ENCODE measurements around the gene ZIC4.

ZIC4 gene

DNA sequence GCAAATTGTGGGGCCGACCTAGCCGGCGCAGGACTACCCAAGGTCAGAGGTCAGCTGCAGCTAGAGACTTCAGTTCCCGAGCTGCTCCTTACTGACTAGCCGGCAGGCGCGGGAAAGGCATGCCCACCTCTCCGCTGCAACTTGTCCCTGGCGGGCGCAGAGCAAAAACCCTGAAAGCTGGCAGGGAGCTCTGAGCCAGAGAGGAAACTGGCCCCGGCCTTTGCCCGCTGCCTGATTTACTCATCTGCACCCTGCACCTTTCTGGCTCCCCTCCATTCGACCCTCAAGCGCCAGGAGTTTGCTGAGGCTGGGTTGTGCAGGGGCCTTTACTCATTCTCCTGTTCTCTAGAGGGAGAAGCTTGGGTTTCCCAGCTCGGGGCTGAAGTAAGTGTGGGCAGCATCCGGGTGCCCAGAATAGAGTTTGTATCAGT, 1.5 kb downstream of the ZIC4 start:
- DNase-seq = no peak

DNA sequence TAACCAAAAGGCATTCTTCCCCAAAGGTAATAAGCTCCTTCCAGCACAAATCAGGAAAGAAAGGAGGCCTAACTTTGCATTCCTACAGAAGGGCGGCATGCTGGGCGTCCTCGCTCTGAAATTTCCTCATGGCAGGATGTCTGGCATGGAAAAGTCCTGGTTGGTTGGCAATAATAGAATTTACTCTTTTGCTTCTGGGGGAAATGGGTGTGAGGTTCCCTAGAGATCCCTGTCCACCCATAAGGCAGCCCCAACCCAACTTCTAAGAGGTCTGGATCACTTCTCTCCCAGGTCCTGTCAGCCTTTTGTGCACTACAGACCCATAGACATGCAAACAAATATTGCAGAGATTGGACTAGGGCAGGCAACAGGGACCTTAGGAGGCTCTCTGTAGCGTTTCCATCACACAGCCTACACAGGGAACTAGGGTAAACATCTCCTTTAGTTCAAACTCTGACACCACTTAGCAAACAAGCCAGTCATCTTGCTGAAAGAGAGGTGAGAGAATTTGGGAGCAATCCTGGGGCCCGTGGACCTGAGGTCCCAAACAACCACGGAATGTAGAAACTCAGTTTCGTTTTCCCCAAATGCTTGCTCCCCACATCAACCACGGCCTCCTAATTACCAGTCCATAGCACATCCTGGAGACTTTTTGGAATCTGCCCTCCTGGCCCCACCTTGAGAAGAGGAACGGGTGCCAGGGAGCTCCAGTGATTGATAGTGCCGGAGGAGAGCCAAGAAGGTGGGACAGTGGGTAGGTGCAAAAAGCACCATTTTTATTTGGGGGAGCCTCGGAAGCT, 2.1 kb downstream of the ZIC4 start:
- no peak for DNase-seq

DNA sequence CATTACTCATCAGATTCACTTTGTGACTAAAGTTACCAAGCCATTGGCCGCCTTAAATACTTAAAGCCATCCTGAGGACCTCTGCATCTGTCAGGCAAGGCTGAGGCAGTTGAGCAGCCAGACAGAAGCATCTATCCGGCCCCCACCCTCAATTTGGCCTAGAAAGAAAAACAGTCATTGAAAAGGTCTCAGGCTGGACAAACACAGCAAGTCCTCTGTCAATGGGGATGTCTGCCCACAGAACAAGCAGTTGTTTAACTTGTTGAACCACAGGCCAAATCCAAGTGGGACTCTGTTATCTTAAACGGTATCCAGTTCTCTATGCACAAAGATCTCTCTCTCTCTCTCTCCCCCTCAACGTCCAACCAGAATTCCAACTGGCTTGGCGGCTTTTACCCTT, 2.8 kb downstream of the ZIC4 start:
- no peak for DNase-seq

- no peak for DNase-seq
Observed at GRCh38 chr3:147402159-147402558, 4.2 kb downstream of the ZIC4 start.

- no peak for DNase-seq
Observed at GRCh38 chr3:147401421-147401820, 4.9 kb downstream of the ZIC4 start.

DNA sequence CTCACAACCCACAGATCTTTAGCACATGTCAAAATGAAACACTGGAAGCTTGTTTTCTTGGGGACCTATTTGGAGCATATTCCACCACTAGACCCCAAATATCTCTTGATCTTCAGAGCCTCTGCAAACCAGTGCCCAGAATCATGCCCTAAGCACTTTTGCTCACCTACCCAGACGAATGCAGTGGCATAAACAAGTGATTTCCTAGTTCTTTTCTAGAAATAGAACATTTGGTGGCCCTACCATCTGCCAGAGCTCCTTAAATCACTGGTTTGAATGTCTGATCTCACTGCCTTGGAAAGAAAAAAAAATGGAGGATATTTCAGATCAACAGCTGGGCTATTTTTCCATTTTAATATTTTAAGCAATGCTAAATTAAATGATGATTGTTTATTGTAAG, 5.3 kb downstream of the ZIC4 start:
- DNase-seq = no peak

GRCh38 chr3:147400111-147400510, 6.2 kb downstream of the ZIC4 start:
- DNase-seq = no peak

- DNase-seq = no peak
Observed at GRCh38 chr3:147398813-147399534, 7.4 kb downstream of the ZIC4 start.

- DNase-seq = no peak
Observed at GRCh38 chr3:147397875-147398812, 8.2 kb downstream of the ZIC4 start.

DNA sequence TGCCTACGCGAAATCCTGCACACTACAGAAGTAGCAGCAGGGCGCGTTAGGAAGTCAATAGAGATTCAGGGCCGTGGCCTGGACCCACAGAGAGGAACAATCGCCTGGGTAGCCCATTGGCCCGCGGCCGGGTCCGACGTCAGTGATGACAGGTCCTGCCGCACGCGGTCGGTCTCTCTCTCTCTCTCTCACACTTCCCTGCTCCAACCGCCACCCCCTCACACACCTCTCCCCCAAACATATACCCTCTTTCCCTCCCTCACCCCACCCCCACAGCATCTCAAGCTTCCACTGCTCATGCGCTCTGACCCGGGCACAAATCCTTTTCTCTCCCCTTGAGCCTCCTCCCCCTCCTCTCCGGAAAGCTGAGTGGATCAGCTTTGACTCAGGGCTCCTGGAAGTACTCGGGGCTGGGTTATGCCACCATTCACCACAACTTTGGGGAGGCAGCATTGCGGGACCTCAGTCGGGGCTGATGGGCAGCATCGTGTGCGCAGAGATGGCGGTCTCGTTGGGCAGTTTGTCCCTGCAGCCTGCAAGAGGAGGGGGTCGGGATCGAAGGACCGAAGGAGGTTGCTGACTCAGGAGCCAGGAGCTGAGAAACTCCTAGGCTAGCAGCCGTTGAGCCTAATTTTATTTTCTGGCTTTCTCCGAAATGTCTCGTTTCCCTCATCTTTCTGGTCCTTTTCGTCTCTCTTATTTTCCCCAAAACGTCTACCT, 9.0 kb downstream of the ZIC4 start:
- DNase-seq = no peak

DNA sequence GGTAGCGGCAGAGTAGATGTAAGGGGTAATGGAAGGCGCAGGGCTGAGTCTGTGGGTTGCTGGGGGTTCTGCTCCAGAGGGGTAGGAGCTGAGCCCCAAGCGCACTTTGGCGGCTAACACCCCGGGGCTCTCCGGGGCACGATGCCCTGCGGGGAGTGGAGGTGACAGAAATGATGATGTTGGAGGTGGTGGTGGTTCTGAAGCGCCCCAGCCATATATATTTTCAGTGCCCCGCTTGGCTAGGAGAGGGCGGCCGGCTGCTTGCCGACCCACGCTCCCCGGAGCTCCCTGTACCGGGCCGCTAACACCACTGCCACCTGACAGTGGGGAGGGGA, 9.7 kb downstream of the ZIC4 start:
- DNase-seq = no peak

GRCh38 chr3:147395899-147396711, 10.2 kb downstream of the ZIC4 start:
- no peak for DNase-seq

- DNase-seq = no peak
Observed at GRCh38 chr3:147394884-147395225, 11.5 kb downstream of the ZIC4 start.

DNA sequence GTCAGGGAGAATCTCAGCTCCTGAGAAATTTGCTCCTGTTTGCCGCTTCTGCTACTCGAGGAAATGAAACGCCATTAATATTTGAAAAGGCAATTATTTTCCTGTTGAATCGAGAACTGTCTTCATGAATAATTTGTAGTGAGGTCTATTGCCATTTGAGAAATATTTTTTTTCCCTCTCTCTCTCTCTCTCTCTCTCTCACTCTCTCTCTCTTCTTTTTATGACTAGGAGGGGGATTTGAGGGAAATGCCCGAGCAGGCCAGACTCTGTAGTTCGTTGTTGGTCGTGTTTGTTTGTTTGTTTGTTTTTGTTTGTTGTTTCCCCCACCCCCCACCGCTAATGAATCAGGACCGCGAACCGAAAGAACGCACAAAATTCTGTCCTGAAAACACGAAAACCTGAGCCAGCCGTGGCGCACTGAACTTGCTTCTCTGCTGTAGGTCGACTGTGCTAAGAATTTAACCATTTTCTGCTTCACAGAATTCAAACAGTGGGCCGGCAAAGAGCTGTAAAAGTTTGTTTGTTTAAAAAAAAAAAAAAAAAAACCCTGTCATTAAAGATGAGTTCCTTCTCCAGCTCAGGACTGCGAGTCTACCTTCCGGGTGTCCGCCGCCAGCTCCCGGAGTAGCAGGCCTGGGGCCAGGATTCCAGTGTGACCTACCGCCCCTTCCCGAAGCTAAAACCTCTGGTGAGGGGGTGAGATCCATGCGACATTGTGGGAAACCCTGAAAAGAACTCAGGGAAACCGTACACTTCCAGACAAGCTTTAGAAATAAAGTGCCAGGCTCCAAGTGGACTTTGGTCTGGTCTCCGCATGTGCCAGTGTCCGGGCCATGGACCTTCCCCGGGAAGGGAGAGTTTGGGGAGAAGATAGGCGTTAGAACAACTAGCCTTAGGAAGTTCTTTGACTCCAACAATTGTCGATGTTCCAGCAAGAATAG, 12.1 kb downstream of the ZIC4 start:
- no peak for DNase-seq

DNA sequence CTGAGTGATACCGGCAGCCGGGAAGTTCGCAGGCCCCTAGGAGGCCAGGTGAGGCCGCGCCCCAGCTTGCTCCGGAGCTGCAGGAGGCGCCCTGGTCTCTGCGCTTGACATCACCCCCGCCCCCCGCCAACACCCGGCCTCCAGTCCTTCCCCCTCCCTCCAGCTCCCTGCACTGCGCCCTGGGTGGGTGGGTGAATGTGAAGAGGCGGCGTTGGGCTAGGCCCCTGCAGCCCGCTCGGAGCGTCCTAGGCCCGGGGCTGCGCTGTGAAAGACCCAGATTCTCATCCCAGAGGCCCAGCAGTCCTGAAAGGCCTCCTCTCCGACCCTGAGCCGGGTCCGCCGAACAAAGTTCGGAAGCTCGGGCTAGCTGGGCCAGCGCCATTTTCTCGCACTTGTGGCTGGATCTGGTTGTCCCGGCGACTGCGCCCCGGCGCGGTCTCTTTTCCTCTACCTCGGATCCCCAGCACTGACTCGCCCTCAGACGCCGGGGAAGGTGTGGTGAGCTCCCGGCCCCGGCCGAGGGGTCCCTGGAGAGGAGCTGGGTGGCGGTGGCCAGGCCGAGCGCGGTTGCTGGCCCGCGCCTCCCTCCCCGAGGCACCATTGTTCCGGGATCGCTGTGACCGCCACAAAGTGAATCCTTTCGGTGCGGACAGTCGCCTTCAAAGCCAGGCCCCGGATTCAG, 12.9 kb downstream of the ZIC4 start:
- DNase-seq = no peak

DNA sequence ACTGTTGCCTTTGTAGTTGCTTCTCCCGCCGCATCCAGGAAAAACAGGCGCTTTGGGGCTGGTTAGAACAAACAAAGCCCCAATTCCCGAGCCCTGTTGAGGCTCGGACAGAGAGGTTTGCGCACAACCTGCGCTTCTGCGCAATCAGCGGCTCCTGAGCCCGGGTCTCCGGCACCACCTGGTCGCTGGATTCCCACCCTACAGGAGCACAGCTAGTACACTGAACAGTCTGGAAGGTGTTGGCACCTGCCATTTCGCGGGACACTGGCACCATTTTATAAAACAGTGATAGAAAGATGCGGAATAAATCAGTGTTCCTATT, 13.8 kb downstream of the ZIC4 start:
- no peak for DNase-seq

- DNase-seq = no peak
Observed at GRCh38 chr3:147391781-147392624, 14.3 kb downstream of the ZIC4 start.

DNA sequence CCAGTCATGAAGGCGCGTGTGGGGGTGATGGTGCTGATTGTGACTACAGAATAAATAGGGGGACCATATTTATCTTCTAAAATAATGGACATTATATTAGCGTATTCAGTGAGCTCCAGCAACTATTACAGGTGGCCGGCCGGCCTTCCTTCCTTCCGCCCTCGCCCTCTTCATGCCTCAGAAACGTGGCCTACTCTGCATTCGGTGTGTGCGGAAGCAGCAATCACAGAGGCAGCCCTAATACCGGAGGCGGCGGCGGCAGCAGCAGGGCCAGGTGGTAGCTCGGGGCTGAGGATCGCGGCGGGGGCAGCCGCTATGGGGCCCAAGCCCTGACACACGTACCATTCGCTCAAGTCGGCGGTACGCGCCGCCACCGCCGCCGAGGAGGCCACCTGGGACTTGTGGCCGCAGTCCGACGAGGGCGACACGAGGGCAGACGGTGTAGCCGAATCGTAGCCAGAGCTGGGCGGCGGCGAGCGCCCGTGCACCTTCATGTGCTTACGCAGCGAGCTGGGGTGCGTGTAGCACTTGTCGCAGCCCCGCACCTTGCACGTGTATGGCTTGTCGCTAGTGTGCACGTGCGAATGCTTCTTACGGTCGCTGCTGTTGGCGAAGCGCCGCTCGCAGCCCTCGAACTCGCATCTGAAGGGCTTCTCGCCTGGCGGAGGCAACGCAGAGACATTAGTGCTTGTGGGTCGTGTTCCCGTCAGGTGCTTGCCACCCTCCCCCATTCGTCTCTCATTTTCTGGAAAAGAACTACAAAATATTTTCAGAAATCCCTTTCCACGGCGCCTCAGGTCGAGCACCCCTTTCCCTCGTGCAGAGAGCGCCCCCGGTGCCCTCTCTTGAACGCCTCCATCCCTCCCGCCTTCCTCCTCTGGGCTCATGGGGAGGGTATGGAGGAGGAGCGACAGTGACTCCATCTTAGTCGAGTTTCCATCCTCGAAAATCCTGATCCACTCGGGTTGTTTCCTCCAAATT, 15.5 kb downstream of the ZIC4 start:
- DNase-seq = no peak

Measured in central memory CD4-positive, alpha-beta T cell (primary cell).